Memory B cell (primary cell): ENCODE results near the gene TMEM45A.
"Not testable (repeated sequence)": the region's sequence is repeated elsewhere in the genome, so short reads cannot be mapped to it uniquely, and the experiment has no call there.

Source experiments
- ATAC-seq: fragments of 150-1000 bp; cut with Tn5 transposase; 2 replicates; pipeline ENCODE4 v1.10.0; 2021; ENCODE audit warnings: low read depth, mild to moderate bottlenecking, moderate library complexity
- DNase-seq, 2 donors: peaks; one replicate each; pipeline ENCODE4 v3.0.0; 2022; ENCODE audit warnings: low spot score in 2 of 2
- H3K27ac Mint-ChIP-seq: one replicate; pipeline ENCODE4 v1.8.0; 2022; ENCODE audit warnings: mild to moderate bottlenecking, moderate library complexity, mixed read lengths
- H3K27me3 Mint-ChIP-seq: one replicate; pipeline ENCODE4 v1.8.0; 2022; ENCODE audit warnings: mixed read lengths
- H3K36me3 Mint-ChIP-seq: one replicate; pipeline ENCODE4 v1.8.0; 2022; ENCODE audit warnings: mild to moderate bottlenecking, mixed read lengths
- H3K4me1 Mint-ChIP-seq: one replicate; pipeline ENCODE4 v1.8.0; 2022; ENCODE audit warnings: mixed read lengths
- H3K4me3 Mint-ChIP-seq: one replicate; pipeline ENCODE4 v1.8.0; 2022; ENCODE audit warnings: mild to moderate bottlenecking, moderate library complexity, mixed read lengths
- H3K9me3 Mint-ChIP-seq: one replicate; pipeline ENCODE4 v1.8.0; 2022; ENCODE audit warnings: mixed read lengths

TMEM45A gene

GRCh38 chr3:100492059-100493006 lies at the start of gene TMEM45A:
Gene TMEM45A, plus strand, starts transcription at chr3:100492619. Its CDS starts 62,593 bp downstream, at chr3:100555212.
- H3K27me3 Mint-ChIP-seq, result peaks cover 5% of the 10 kb centered on the region

GRCh38 chr3:100443690-100444089 lies 48.7 kb upstream of the TMEM45A start:
- DNase-seq (no peak), ATAC-seq (no peak)
- Mint-ChIP-seq H3K4me3 (no peak overlapping the region), H3K27me3 (no peaks in the 10 kb centered on the region), H3K36me3 (peaks cover 7% of the 10 kb centered on the region), H3K9me3 (peaks cover 8% of the 10 kb centered on the region), H3K27ac (no peak overlapping the region), H3K4me1 (no peaks in the 10 kb centered on the region)

More at GRCh38 chr3:100492059-100493006, at the start of gene TMEM45A:
- peak; percentile 94 for ATAC-seq
- DNase-seq, result peak; percentile 70 to 80
- H3K27ac Mint-ChIP-seq, result no peak within 1 kb of the TSS
- H3K36me3 Mint-ChIP-seq, result no peaks in the 10 kb centered on the region
- H3K9me3 Mint-ChIP-seq, result peaks cover 1% of the 10 kb centered on the region
- peak within 1 kb of the TSS; percentile 79 for H3K4me3 Mint-ChIP-seq
- peaks cover 8% of the 10 kb centered on the region for H3K4me1 Mint-ChIP-seq

GRCh38 chr3:100447067-100447466 lies 45.4 kb upstream of the TMEM45A start:
- not testable (repeated sequence) for H3K4me1 Mint-ChIP-seq, DNase-seq, H3K27me3 Mint-ChIP-seq, H3K4me3 Mint-ChIP-seq, H3K27ac Mint-ChIP-seq, H3K36me3 Mint-ChIP-seq, H3K9me3 Mint-ChIP-seq, ATAC-seq

GRCh38 chr3:100448079-100448478 lies 44.3 kb upstream of the TMEM45A start:
- Mint-ChIP-seq H3K9me3 (peaks cover 7% of the 10 kb centered on the region), H3K36me3 (no peaks in the 10 kb centered on the region), H3K4me1 (no peaks in the 10 kb centered on the region), H3K27ac (no peak overlapping the region), H3K27me3 (no peaks in the 10 kb centered on the region), H3K4me3 (no peak overlapping the region)
- DNase-seq (no peak), ATAC-seq (no peak)

- Mint-ChIP-seq H3K4me3 (no peak overlapping the region), H3K9me3 (peaks cover 7% of the 10 kb centered on the region), H3K27me3 (no peaks in the 10 kb centered on the region), H3K36me3 (no peaks in the 10 kb centered on the region), H3K27ac (no peak overlapping the region), H3K4me1 (no peaks in the 10 kb centered on the region)
- ATAC-seq, result no peak
- no peak for DNase-seq
Measured at GRCh38 chr3:100449214-100449613, 43.2 kb upstream of the TMEM45A start.

- no peak for DNase-seq
- no peak overlapping the region for H3K27ac Mint-ChIP-seq
- no peak for ATAC-seq
- no peaks in the 10 kb centered on the region for H3K4me1 Mint-ChIP-seq
- H3K4me3 Mint-ChIP-seq, result no peak overlapping the region
- H3K36me3 Mint-ChIP-seq, result no peaks in the 10 kb centered on the region
- no peaks in the 10 kb centered on the region for H3K9me3 Mint-ChIP-seq
- no peaks in the 10 kb centered on the region for H3K27me3 Mint-ChIP-seq
Measured at GRCh38 chr3:100454677-100455076, 37.7 kb upstream of the TMEM45A start.

GRCh38 chr3:100455841-100456550 lies 36.4 kb upstream of the TMEM45A start:
- DNase-seq, result no peak
- Mint-ChIP-seq H3K4me3 (no peak overlapping the region), H3K36me3 (no peaks in the 10 kb centered on the region), H3K27me3 (peaks cover 1% of the 10 kb centered on the region), H3K27ac (no peak overlapping the region), H3K4me1 (no peaks in the 10 kb centered on the region), H3K9me3 (no peaks in the 10 kb centered on the region)
- ATAC-seq, result no peak

GRCh38 chr3:100456745-100457144 lies 35.7 kb upstream of the TMEM45A start:
- H3K9me3 Mint-ChIP-seq, result no peaks in the 10 kb centered on the region
- H3K27ac Mint-ChIP-seq, result no peak overlapping the region
- DNase-seq (no peak), ATAC-seq (no peak)
- H3K4me1 Mint-ChIP-seq, result no peaks in the 10 kb centered on the region
- no peaks in the 10 kb centered on the region for H3K36me3 Mint-ChIP-seq
- H3K27me3 Mint-ChIP-seq, result peaks cover 3% of the 10 kb centered on the region
- H3K4me3 Mint-ChIP-seq, result no peak overlapping the region

- H3K4me3 Mint-ChIP-seq, result no peak overlapping the region
- H3K27ac Mint-ChIP-seq, result no peak overlapping the region
- peaks cover 5% of the 10 kb centered on the region for H3K27me3 Mint-ChIP-seq
- ATAC-seq, result no peak
- no peaks in the 10 kb centered on the region for H3K36me3 Mint-ChIP-seq
- no peak for DNase-seq
- H3K9me3 Mint-ChIP-seq, result no peaks in the 10 kb centered on the region
- H3K4me1 Mint-ChIP-seq, result no peaks in the 10 kb centered on the region
Measured at GRCh38 chr3:100457811-100458210, 34.6 kb upstream of the TMEM45A start.

- no peak overlapping the region for H3K27ac Mint-ChIP-seq
- H3K4me1 Mint-ChIP-seq, result no peaks in the 10 kb centered on the region
- DNase-seq (no peak), ATAC-seq (no peak)
- no peaks in the 10 kb centered on the region for H3K36me3 Mint-ChIP-seq
- no peaks in the 10 kb centered on the region for H3K9me3 Mint-ChIP-seq
- peaks cover 10% of the 10 kb centered on the region for H3K27me3 Mint-ChIP-seq
- no peak overlapping the region for H3K4me3 Mint-ChIP-seq
Measured at GRCh38 chr3:100458814-100459213, 33.6 kb upstream of the TMEM45A start.

GRCh38 chr3:100463002-100463401 lies 29.4 kb upstream of the TMEM45A start:
- peaks cover 10% of the 10 kb centered on the region for H3K27me3 Mint-ChIP-seq
- no peaks in the 10 kb centered on the region for H3K36me3 Mint-ChIP-seq
- ATAC-seq (peak; percentile 41), DNase-seq (no peak)
- no peaks in the 10 kb centered on the region for H3K9me3 Mint-ChIP-seq
- no peak overlapping the region for H3K27ac Mint-ChIP-seq
- no peak overlapping the region for H3K4me3 Mint-ChIP-seq
- peaks cover 2% of the 10 kb centered on the region for H3K4me1 Mint-ChIP-seq

- DNase-seq (no peak), ATAC-seq (no peak)
- Mint-ChIP-seq H3K9me3 (no peaks in the 10 kb centered on the region), H3K27ac (no peak overlapping the region), H3K36me3 (no peaks in the 10 kb centered on the region), H3K4me1 (peaks cover 2% of the 10 kb centered on the region), H3K27me3 (peaks cover 10% of the 10 kb centered on the region), H3K4me3 (no peak overlapping the region)
Measured at GRCh38 chr3:100463646-100464155, 28.7 kb upstream of the TMEM45A start.

- Mint-ChIP-seq H3K27me3 (peaks cover 7% of the 10 kb centered on the region), H3K27ac (no peak overlapping the region), H3K9me3 (no peaks in the 10 kb centered on the region), H3K4me3 (no peak overlapping the region), H3K36me3 (no peaks in the 10 kb centered on the region), H3K4me1 (peaks cover 2% of the 10 kb centered on the region)
- ATAC-seq (no peak), DNase-seq (no peak)
Measured at GRCh38 chr3:100465892-100466777, 26.3 kb upstream of the TMEM45A start.
